ENCODE measurements around the gene SPEF2. TPM values are rescaled to one million over a fixed set of nuclear protein-coding genes. Genes with fewer than 3 reads are reported as not detected.

Gene SPEF2
- total and polyA plus RNA-seq, 2 of the 13 experiments (the other 11 are each of a cell fraction or from before 2014, with no cell fraction given), result 1.5 to 2.3 TPM

- intact Hi-C loops (cut with micrococcal nuclease; ENCODE audit: unreplicated experiment) (no loop called here), in situ Hi-C loops (cut with HindIII; ENCODE audit: extremely low pct_ligation_motif_present, low pct_unique_long_range_greater_than_20kb) (no loop called here)
- FAIRE-seq, result no peak
- no TSS peak for BruUV-seq (replicated peaks)
- Histone ChIP-seq H3K27ac (ENCODE audit: extremely low read length, insufficient read depth, low read length) (no peak overlapping the region), H4K20me1 (ENCODE audit: insufficient read depth, low read length) (no peaks in the 10 kb centered on the region), H3K36me3 (replicated peaks in 1 of 2; ENCODE audit: control insufficient read depth in 1 of 2, insufficient read depth in 2 of 2, low read length in 2 of 2) (no peaks in the 10 kb centered on the region), H3K9ac (ENCODE audit: insufficient read depth, low read depth, low read length) (no peak overlapping the region), H3K4me3 (replicated peaks in 1 of 3; ENCODE audit: insufficient read depth in 1 of 3, low read depth in 2 of 3, low read length in 3 of 3) (no peak overlapping the region), H3K4me1 (ENCODE audit: insufficient read depth, low read length) (peaks cover 9% of the 10 kb centered on the region), H2AFZ (ENCODE audit: low read length) (no peak overlapping the region), H3K27me3 (ENCODE audit: control insufficient read depth in 1 of 2, insufficient read depth in 2 of 2, low read length in 2 of 2) (no peaks in the 10 kb centered on the region; a peak in 1 of 5 replicates), H3K9me3 (ENCODE audit: low read length) (no peaks in the 10 kb centered on the region), H3K4me2 (ENCODE audit: low read depth, low read length) (no peak overlapping the region), H3K79me2 (ENCODE audit: insufficient read depth, low read length) (no peaks in the 10 kb centered on the region)
- TF ChIP-seq HNRNPH1 (optimal IDR thresholded peaks at IDR 0.05; ENCODE audit: low read depth, low read length) (no peak), ZNF292 (CRISPR knock-in tag; IDR thresholded peaks at IDR 0.05; ENCODE audit: borderline replicate concordance, low read depth) (no peak), IRX3 (CRISPR knock-in tag; IDR thresholded peaks at IDR 0.05; ENCODE audit: borderline replicate concordance, low read depth) (no peak), ZNF747 (CRISPR knock-in tag; IDR thresholded peaks at IDR 0.05; ENCODE audit: borderline replicate concordance) (no peak), TEAD2 (CRISPR knock-in tag; IDR thresholded peaks at IDR 0.05) (no peak), KMT2B (CRISPR knock-in tag; IDR thresholded peaks at IDR 0.05) (no peak), ATF7-NPFF (CRISPR knock-in tag; IDR thresholded peaks at IDR 0.05; ENCODE audit: low read depth) (no peak), SMC3 (IDR thresholded peaks at IDR 0.05; ENCODE audit: low read length) (no peak), ISL2 (CRISPR knock-in tag; IDR thresholded peaks at IDR 0.05) (no peak), CHCHD3 (CRISPR knock-in tag; IDR thresholded peaks at IDR 0.05) (no peak), ZBTB43 (CRISPR knock-in tag; conservative IDR thresholded peaks at IDR 0.05) (no peak), GATAD1 (CRISPR knock-in tag; IDR thresholded peaks at IDR 0.05) (no peak), POLR2AphosphoS5 (IDR thresholded peaks at IDR 0.05; ENCODE audit: low read depth, low read length) (no peak), TCF7 (IDR thresholded peaks at IDR 0.05; ENCODE audit: low read depth) (no peak), ZNF800 (CRISPR knock-in tag; IDR thresholded peaks at IDR 0.05) (no peak), FIP1L1 (IDR thresholded peaks at IDR 0.05; ENCODE audit: borderline replicate concordance, insufficient read depth, low read depth, low read length) (no peak), ZNF337 (CRISPR knock-in tag; IDR thresholded peaks at IDR 0.05; ENCODE audit: borderline replicate concordance, low read depth) (no peak), DDIT3 (CRISPR knock-in tag; IDR thresholded peaks at IDR 0.05) (no peak)
- TF ChIP-seq, protein P1, sequence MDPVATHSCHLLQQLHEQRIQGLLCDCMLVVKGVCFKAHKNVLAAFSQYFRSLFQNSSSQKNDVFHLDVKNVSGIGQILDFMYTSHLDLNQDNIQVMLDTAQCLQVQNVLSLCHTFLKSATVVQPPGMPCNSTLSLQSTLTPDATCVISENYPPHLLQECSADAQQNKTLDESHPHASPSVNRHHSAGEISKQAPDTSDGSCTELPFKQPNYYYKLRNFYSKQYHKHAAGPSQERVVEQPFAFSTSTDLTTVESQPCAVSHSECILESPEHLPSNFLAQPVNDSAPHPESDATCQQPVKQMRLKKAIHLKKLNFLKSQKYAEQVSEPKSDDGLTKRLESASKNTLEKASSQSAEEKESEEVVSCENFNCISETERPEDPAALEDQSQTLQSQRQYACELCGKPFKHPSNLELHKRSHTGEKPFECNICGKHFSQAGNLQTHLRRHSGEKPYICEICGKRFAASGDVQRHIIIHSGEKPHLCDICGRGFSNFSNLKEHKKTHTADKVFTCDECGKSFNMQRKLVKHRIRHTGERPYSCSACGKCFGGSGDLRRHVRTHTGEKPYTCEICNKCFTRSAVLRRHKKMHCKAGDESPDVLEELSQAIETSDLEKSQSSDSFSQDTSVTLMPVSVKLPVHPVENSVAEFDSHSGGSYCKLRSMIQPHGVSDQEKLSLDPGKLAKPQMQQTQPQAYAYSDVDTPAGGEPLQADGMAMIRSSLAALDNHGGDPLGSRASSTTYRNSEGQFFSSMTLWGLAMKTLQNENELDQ (CRISPR knock-in tag; IDR thresholded peaks at IDR 0.05; ENCODE audit: borderline replicate concordance), result no peak
- ChIA-PET POLR2A (no interaction called here), CTCF (ENCODE audit: low intra/inter-chr PET ratio, low total read pairs) (no interaction called here)
- no peak for ATAC-seq
- no peak for DNase-seq (ENCODE audit: low spot score)
Observed at GRCh38 chr5:35736280-35736679, 118.6 kb downstream of the SPEF2 start.
